ENCODE results near the gene NCAPH2. TPM values are rescaled to one million over a fixed set of nuclear protein-coding genes. Genes with fewer than 3 reads are reported as not detected.
A peak's percentile ranks its signal among the peaks of the same experiment; 100 is the strongest.
"Not testable (repeated sequence)": the region's sequence is repeated elsewhere in the genome, so short reads cannot be mapped to it uniquely, and the experiment has no call there.

Gene NCAPH2
- total and polyA plus RNA-seq, 2 donors from 2014 or later, result 31.4 to 41.5 TPM

- no peak overlapping the region for H3K9ac ChIP-seq (ENCODE audit: low read length in 3 of 3)
- FAIRE-seq, result no peak
- TF ChIP-seq, protein P1, sequence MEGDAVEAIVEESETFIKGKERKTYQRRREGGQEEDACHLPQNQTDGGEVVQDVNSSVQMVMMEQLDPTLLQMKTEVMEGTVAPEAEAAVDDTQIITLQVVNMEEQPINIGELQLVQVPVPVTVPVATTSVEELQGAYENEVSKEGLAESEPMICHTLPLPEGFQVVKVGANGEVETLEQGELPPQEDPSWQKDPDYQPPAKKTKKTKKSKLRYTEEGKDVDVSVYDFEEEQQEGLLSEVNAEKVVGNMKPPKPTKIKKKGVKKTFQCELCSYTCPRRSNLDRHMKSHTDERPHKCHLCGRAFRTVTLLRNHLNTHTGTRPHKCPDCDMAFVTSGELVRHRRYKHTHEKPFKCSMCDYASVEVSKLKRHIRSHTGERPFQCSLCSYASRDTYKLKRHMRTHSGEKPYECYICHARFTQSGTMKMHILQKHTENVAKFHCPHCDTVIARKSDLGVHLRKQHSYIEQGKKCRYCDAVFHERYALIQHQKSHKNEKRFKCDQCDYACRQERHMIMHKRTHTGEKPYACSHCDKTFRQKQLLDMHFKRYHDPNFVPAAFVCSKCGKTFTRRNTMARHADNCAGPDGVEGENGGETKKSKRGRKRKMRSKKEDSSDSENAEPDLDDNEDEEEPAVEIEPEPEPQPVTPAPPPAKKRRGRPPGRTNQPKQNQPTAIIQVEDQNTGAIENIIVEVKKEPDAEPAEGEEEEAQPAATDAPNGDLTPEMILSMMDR (IDR thresholded peaks at IDR 0.05; ENCODE audit: borderline replicate concordance, extremely low read depth, insufficient read depth), result no peak
- no peaks in the 10 kb centered on the region for H3K36me3 ChIP-seq (ENCODE audit: control insufficient read depth in 2 of 3, insufficient read depth in 3 of 3, low read length in 3 of 3)
- no peaks in the 10 kb centered on the region for H3K9me3 ChIP-seq (ENCODE audit: control insufficient read depth in 2 of 3, insufficient read depth in 1 of 3, low read length in 3 of 3)
- DNase-seq, result no peak
- no peak overlapping the region for H3K4me3 ChIP-seq (ENCODE audit: low read length in 3 of 3)
- intact Hi-C loops (cut with DNase I), result no loop called here
- H3K27me3 ChIP-seq (ENCODE audit: control insufficient read depth, insufficient read depth, low read length), result no peaks in the 10 kb centered on the region
- peak overlapping the region in 1 of 2 donors; percentile 79 for H3K27ac ChIP-seq (ENCODE audit: low read depth in 2 of 2, low read length in 2 of 2)
- peaks cover 0 to 4% (median 3%) of the 10 kb centered on the region in 3 donors for H3K4me1 ChIP-seq (ENCODE audit: control insufficient read depth in 2 of 3, insufficient read depth in 2 of 3, low read depth in 1 of 3, low read length in 3 of 3)
Observed at GRCh38 chr22:50537765-50538164, 29.7 kb downstream of the NCAPH2 start.

GRCh38 chr22:50540381-50540780 is 32.4 kb downstream of the NCAPH2 start:
- peaks cover 0 to 6% (median 4%) of the 10 kb centered on the region in 3 donors for H3K4me1 ChIP-seq (ENCODE audit: control insufficient read depth in 2 of 3, insufficient read depth in 2 of 3, low read depth in 1 of 3, low read length in 3 of 3)
- no peaks in the 10 kb centered on the region for H3K36me3 ChIP-seq (ENCODE audit: control insufficient read depth in 2 of 3, insufficient read depth in 3 of 3, low read length in 3 of 3)
- no peak overlapping the region for H3K4me3 ChIP-seq (ENCODE audit: low read length in 3 of 3)
- no peak overlapping the region for H3K9ac ChIP-seq (ENCODE audit: low read length in 3 of 3)
- H3K9me3 ChIP-seq (ENCODE audit: control insufficient read depth in 2 of 3, insufficient read depth in 1 of 3, low read length in 3 of 3), result no peaks in the 10 kb centered on the region
- FAIRE-seq, result no peak
- peak overlapping the region in 1 of 2 donors; percentile 20 for H3K27ac ChIP-seq (ENCODE audit: low read depth in 2 of 2, low read length in 2 of 2)
- TF ChIP-seq, protein P1 (IDR thresholded peaks at IDR 0.05; ENCODE audit: borderline replicate concordance, extremely low read depth, insufficient read depth), result no peak
- intact Hi-C loops (cut with DNase I), result no loop called here
- peaks cover 2% of the 10 kb centered on the region for H3K27me3 ChIP-seq (ENCODE audit: control insufficient read depth, insufficient read depth, low read length)
- DNase-seq, result no peak

DNA sequence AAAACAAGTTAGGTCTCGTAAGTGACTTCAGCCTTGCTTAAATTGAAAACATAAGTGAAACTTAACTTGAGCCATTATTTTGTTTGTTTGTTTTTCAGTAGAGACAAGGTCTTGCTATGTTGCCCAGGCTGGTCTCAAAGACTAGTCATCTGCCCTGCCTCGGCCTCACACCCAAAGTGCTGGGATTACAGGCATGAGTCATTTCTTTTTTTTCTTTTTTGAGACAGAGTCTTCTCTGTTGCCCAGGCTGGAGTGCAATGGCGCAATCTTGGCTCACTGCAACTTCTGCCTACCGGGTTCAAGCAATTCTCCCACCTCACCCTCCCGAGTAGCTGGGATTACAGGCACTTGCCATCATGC is 33.6 kb downstream of the NCAPH2 start:
- H3K9me3 ChIP-seq (ENCODE audit: control insufficient read depth in 2 of 3, insufficient read depth in 1 of 3, low read length in 3 of 3); H3K27me3 ChIP-seq (ENCODE audit: control insufficient read depth, insufficient read depth, low read length); H3K4me3 ChIP-seq (ENCODE audit: low read length in 3 of 3); H3K27ac ChIP-seq (ENCODE audit: low read depth in 2 of 2, low read length in 2 of 2); H3K4me1 ChIP-seq (ENCODE audit: control insufficient read depth in 2 of 3, insufficient read depth in 2 of 3, low read depth in 1 of 3, low read length in 3 of 3); H3K36me3 ChIP-seq (ENCODE audit: control insufficient read depth in 2 of 3, insufficient read depth in 3 of 3, low read length in 3 of 3); H3K9ac ChIP-seq (ENCODE audit: low read length in 3 of 3); DNase-seq; intact Hi-C loops (cut with DNase I); FAIRE-seq: not testable (repeated sequence)

DNA sequence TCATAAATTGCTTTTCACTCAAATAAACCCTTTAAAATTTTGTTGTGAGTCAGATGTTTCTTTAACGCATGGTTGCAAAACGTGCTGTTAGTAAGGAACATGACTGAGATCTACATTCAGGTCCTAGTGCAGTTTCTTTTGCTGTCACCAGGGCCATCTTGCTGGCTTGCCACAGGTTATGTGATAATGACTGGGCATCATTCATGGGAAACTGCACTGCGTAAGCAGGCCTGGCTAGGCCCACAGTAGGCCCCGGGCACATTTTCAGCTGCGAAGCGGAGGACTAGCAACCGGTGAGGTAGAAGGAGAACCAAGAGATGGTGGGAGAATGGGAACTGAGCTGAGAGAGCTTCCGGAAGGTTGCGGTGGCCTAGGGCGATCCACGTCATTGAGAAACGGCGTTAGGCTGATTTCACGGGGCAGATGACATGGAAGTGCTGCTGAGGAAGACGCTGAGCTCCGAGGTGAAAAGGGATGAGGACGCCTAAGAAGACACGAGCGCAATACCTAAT is 34.4 kb downstream of the NCAPH2 start:
- Histone ChIP-seq H3K9ac (ENCODE audit: low read length in 3 of 3) (no peak overlapping the region), H3K27me3 (ENCODE audit: control insufficient read depth, insufficient read depth, low read length) (peaks cover 6% of the 10 kb centered on the region), H3K36me3 (ENCODE audit: control insufficient read depth in 2 of 3, insufficient read depth in 3 of 3, low read length in 3 of 3) (no peaks in the 10 kb centered on the region), H3K27ac (ENCODE audit: low read depth in 2 of 2, low read length in 2 of 2) (peak overlapping the region in 1 of 2 donors; percentile 13), H3K4me1 (ENCODE audit: control insufficient read depth in 2 of 3, insufficient read depth in 2 of 3, low read depth in 1 of 3, low read length in 3 of 3) (peaks cover 0 to 6% (median 4%) of the 10 kb centered on the region in 3 donors), H3K4me3 (ENCODE audit: low read length in 3 of 3) (no peak overlapping the region), H3K9me3 (ENCODE audit: control insufficient read depth in 2 of 3, insufficient read depth in 1 of 3, low read length in 3 of 3) (no peaks in the 10 kb centered on the region)
- FAIRE-seq (no peak), DNase-seq (no peak)
- TF ChIP-seq, protein P1 (IDR thresholded peaks at IDR 0.05; ENCODE audit: borderline replicate concordance, extremely low read depth, insufficient read depth), result no peak
- intact Hi-C loops (cut with DNase I), result no loop called here
